BE2C (cell line): Measurements from ENCODE around the gene ZBTB24.
"Not testable (repeated sequence)": the region's sequence is repeated elsewhere in the genome, so short reads cannot be mapped to it uniquely, and the experiment has no call there.

ENCODE experiments used
- DNase-seq: peaks from one replicate; pipeline ENCODE4 v3.0.0-alpha.2; 2020
- H3K27me3 ChIP-seq: fragments of 250-450 bp; sonication (Bioruptor Pico); 2 replicates; pipeline ENCODE4 v1.5.1; 2020; ENCODE audit warnings: mild to moderate bottlenecking
- H3K36me3 ChIP-seq: fragments of 250-450 bp; sonication (Bioruptor Pico); 2 replicates; pipeline ENCODE4 v1.5.1; 2020; ENCODE audit warnings: mild to moderate bottlenecking
- H3K4me1 ChIP-seq: fragments of 250-450 bp; sonication (Bioruptor Pico); 2 replicates; pipeline ENCODE4 v1.5.1; 2020
- H3K4me3 ChIP-seq: 2 replicates; pipeline ENCODE4 v1.5.1; 2011; ENCODE audit warnings: low read depth, low read length
- H3K9me3 ChIP-seq: fragments of 250-450 bp; sonication (Bioruptor Pico); 2 replicates; pipeline ENCODE4 v1.5.1; 2020
- CTCF ChIP-seq: IDR thresholded peaks from 2 replicates; pipeline ENCODE4 v1.5.1; 2012; ENCODE audit warnings: mild to moderate bottlenecking, low read depth, low read length

Gene ZBTB24

GRCh38 chr6:109523478-109523877 lies 40.5 kb upstream of the ZBTB24 start:
- no peak overlapping the region for H3K4me3 ChIP-seq
- no peaks in the 10 kb centered on the region for H3K9me3 ChIP-seq
- TF ChIP-seq CTCF: no peak
- H3K4me1 ChIP-seq: no peaks in the 10 kb centered on the region
- H3K36me3 ChIP-seq: no peaks in the 10 kb centered on the region
- DNase-seq: no peak
- H3K27me3 ChIP-seq: no peaks in the 10 kb centered on the region

- Histone ChIP-seq H3K4me1 (no peaks in the 10 kb centered on the region), H3K4me3 (no peak overlapping the region), H3K9me3 (no peaks in the 10 kb centered on the region), H3K36me3 (no peaks in the 10 kb centered on the region), H3K27me3 (peaks cover 8% of the 10 kb centered on the region)
- no peak for TF ChIP-seq CTCF
- DNase-seq: no peak
Measured at GRCh38 chr6:109521080-109521479, 38.1 kb upstream of the ZBTB24 start.

GRCh38 chr6:109519647-109520046 lies 36.6 kb upstream of the ZBTB24 start:
- H3K36me3 ChIP-seq, H3K4me1 ChIP-seq, H3K4me3 ChIP-seq, DNase-seq, H3K9me3 ChIP-seq: not testable (repeated sequence)
- H3K27me3 ChIP-seq: peaks cover 11% of the 10 kb centered on the region

GRCh38 chr6:109516929-109517328 lies 33.9 kb upstream of the ZBTB24 start:
- Histone ChIP-seq H3K27me3 (peaks cover 11% of the 10 kb centered on the region), H3K36me3 (no peaks in the 10 kb centered on the region), H3K9me3 (no peaks in the 10 kb centered on the region), H3K4me1 (no peaks in the 10 kb centered on the region), H3K4me3 (no peak overlapping the region)
- DNase-seq: no peak
- TF ChIP-seq CTCF: no peak

- Histone ChIP-seq H3K4me1 (no peaks in the 10 kb centered on the region), H3K27me3 (peaks cover 11% of the 10 kb centered on the region), H3K9me3 (no peaks in the 10 kb centered on the region), H3K4me3 (no peak overlapping the region), H3K36me3 (no peaks in the 10 kb centered on the region)
- no peak for TF ChIP-seq CTCF
- no peak for DNase-seq
Measured at GRCh38 chr6:109515781-109516409, 32.9 kb upstream of the ZBTB24 start.

GRCh38 chr6:109514946-109515345 lies 31.9 kb upstream of the ZBTB24 start:
- TF ChIP-seq CTCF: no peak
- Histone ChIP-seq H3K4me3 (no peak overlapping the region), H3K4me1 (no peaks in the 10 kb centered on the region), H3K36me3 (no peaks in the 10 kb centered on the region), H3K27me3 (peaks cover 11% of the 10 kb centered on the region), H3K9me3 (no peaks in the 10 kb centered on the region)
- DNase-seq: no peak
